Measurements from ENCODE around the gene DUSP12.

GRCh38 chr1:161731241-161731640, 18.3 kb upstream of the DUSP12 start:
- TF ChIP-seq CTCF (conservative IDR thresholded peaks at IDR 0.05) (no peak), EZH2 (IDR thresholded peaks at IDR 0.05; ENCODE audit: low read depth) (no peak)

Data from PC-9 (cell line).